ENCODE data around the gene TSEN54.

GRCh38 chr17:75472119-75472518 lies 44.2 kb upstream of the TSEN54 start:
- no peak for TF ChIP-seq FOXM1 (IDR thresholded peaks at IDR 0.05; ENCODE audit: borderline replicate concordance, low read depth)
- no peak for TF ChIP-seq EP300 (IDR thresholded peaks at IDR 0.05; ENCODE audit: borderline replicate concordance)
- no peak for TF ChIP-seq CREB1 (IDR thresholded peaks at IDR 0.05; ENCODE audit: low read depth)
- TF ChIP-seq EGR1 (IDR thresholded peaks at IDR 0.05), result no peak
- no peak for TF ChIP-seq USF1 (IDR thresholded peaks at IDR 0.05)
- TF ChIP-seq TAF1 (IDR thresholded peaks at IDR 0.05; ENCODE audit: low read depth), result no peak
- TF ChIP-seq RAD21 (IDR thresholded peaks at IDR 0.05; ENCODE audit: low read depth), result no peak
- no peak for TF ChIP-seq NFIC (IDR thresholded peaks at IDR 0.05)
- no peak for TF ChIP-seq YY1 (IDR thresholded peaks at IDR 0.05; ENCODE audit: low read depth)

Measured in Ishikawa (cell line).